NCI-H1436 treated with DMSO at 0.1 percent for 48 hours (cell line): ENCODE measurements around the gene NXPE4.

Experiments
- DNase-seq: peaks from one replicate; lab custom pipeline; 2025; lab: John Stamatoyannopoulos, UW

Gene NXPE4

DNA sequence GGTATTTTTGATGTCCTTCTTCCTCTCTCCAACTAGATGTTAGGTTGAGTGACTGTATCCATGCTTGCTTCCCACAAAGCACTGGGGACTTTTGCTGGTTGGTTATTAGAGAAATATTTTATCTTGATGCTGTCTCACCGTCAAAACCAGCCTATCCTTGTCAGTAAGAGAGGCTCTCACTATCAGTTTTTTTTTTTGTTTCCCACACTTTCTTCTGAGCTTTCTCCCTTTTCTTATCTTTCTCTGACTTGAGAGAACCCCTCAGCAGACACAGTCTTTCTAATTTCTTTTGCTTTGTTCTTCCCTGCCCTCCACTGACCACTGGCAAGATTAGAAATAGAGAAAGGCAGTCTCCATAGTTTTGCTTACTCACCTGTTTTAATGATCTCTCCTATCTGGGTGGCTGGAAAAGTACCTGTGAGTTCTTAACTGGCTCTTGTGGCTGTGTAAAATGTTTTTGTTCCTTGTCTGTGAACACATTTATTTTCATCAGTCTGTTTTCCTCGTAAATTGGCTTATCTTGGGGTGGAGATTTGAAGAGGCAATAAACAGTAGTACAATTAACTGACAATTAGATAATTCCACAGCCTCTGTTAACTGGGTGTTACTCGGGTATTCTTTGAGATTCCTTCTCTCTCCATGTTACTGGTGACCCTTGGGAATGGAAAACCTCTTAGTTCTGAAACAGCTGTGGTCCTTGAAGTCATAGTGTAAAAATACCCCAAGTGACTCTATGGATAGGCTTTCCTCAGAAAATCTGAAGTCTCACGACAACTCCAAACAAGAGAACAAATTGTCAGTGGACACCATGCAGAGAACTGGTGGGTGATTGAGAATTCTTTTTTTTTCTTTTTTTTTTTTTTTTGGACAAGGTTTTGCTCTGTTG lies 35.9 kb downstream of the NXPE4 start, which contains the start of gene NXPE1:
NXPE1 (minus strand) TSS at position 457 of the 886 bp plus-strand sequence. CDS start 8,680 bp downstream, outside the sequence.
- DNase-seq, result no peak

DNA sequence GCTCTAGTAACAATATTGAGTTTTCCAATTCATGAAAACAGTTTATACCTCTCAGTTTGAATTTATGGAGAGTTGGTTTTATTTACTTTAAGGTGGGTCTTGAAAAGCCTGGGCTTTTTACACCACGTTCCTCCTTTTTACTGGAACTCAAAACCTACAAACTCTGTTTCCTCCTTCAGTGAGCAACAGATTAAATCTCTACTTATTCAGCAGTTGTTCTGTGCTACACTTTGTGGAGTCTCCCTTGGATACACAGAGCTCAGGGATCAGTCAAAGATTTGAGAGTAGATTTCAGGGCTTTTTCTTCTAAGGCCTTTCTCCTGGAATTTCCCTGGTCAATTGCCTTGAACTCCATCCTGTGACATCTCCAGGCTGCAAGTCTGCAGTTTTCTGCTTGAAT lies 39.5 kb downstream of the NXPE4 start:
- DNase-seq, result no peak

DNA sequence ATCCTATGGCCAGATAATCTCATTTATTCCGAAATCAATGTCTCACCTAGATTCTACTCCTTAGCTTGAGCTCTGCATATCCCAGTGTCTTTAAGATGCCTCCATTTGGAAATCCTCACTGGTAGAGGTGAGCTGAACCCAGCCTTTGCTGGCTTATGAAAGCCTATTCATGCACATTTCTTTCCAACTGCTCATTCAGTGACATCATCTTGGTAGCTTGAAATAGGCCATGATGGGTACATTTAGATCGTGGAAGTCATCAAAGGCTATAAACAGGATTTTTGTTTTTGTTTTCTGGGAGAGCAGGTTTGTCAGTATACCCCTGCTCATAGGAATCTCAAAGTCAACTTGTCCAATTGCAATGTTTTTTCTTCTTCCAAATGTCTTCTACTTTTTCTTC lies 41.9 kb downstream of the NXPE4 start:
- no peak for DNase-seq

DNA sequence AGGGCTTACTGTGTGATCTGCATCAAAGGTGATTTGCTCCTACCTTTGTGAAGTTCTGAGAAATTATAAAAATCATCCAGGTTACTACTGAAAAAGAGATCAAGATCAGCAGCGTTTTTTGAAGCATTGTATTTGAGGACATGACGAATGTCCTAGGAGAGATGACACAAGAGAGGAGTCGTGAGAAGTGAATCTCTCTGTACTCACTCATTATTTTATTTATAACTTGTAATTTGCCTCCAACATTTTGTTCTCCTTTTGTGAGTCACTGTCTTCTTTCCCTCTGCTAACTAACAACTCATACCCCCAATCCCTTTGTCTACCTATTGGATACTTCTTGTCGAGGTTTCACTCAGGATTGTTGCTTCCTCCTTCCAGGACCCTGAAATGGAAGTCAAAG lies 44.5 kb downstream of the NXPE4 start:
- DNase-seq, result no peak

DNA sequence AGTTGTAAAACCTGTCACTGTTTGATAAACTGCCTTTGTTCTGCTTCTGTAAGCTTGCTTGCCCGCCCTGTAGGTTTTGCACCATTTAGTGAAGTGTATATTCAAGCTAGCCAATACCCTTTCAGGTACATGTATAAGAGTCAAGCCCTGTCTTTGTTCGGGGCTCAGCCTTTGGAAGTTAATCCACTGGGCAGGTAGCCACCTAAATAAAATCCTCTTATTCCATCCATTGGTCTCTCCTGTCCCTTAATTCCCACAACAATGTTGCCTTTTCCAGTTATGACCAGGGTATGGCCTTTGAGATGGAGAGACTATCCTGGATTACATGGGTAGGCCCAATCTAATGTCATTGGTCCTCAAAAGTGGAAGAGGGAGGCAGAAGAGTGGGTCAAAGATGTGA lies 69.9 kb downstream of the NXPE4 start:
- DNase-seq, result no peak

DNA sequence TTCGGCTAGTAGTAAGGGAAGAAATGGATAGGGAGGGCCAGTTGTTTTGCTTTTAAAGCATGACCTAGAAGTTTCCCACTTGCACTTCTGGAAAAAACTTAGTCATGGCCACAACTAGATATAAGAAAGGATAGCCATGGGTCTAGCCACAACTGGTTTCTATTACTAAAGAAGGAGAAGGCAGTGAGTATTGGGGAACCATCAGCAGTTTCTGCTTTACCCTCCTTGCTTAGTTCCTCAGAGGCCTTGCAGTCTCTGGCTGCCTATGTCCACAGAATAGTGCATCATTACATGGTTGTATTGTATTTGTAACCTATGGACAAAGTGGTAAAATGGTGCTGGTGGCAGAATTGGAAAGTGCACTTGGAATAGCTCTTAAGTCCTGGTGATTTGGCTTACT lies 71.5 kb downstream of the NXPE4 start:
- DNase-seq, result no peak

DNA sequence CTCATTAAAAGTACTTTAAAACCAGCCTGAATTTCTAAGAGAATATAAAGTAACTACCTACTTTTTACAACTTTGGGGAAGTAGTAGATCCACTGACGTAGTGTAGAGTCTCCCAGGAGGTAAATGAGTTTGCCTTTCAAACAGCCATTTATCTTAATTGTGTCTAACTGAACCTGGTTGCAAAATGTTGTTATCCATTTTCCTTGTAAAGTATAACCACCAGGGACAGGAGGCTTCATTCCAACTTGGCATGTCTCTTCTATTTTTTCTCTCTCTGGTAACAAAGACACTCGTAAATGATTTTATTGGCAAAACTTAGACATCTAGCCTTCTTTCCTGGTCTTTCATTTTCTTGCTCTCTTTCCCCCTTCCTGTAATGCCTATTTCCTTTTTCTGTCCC lies 72.8 kb downstream of the NXPE4 start:
- no peak for DNase-seq
